ENCODE data around the gene ADGRL2. TPM values are rescaled to one million over a fixed set of nuclear protein-coding genes. Genes with fewer than 3 reads are reported as not detected.

ADGRL2 gene
- total and polyA plus RNA-seq, 3 donors from 2014 or later: 13.5 to 25.2 (median 13.8) TPM

- Histone ChIP-seq H3K4me1 (peaks cover 3% of the 10 kb centered on the region), H3K27ac (no peak overlapping the region), H3K4me3 (no peak overlapping the region), H3K36me3 (ENCODE audit: low read depth, missing control alignments) (no peaks in the 10 kb centered on the region), H3K9me3 (no peaks in the 10 kb centered on the region), H3K27me3 (no peaks in the 10 kb centered on the region)
- no peak for DNase-seq
- WGBS, 2 donors: 83 to 94% methylated on average over 1 of the region's 1 CpG
- TF ChIP-seq POLR2A (IDR thresholded peaks at IDR 0.05) (no peak), CTCF (IDR thresholded peaks at IDR 0.05) (no peak)
- intact Hi-C loops (cut with DNase I; ENCODE audit: low total_unique reads): no loop called here
These were observed 73.7 kb downstream of the ADGRL2 start for GRCh38 chr1:81874461-81874860.

GRCh38 chr1:81874940-81875339 is 74.2 kb downstream of the ADGRL2 start:
- H3K36me3 ChIP-seq (ENCODE audit: low read depth, missing control alignments): no peaks in the 10 kb centered on the region
- H3K27me3 ChIP-seq: no peaks in the 10 kb centered on the region
- intact Hi-C loops (cut with DNase I; ENCODE audit: low total_unique reads): no loop called here
- no peak for TF ChIP-seq POLR2A (IDR thresholded peaks at IDR 0.05)
- no peak for TF ChIP-seq CTCF (IDR thresholded peaks at IDR 0.05)
- H3K4me3 ChIP-seq: no peak overlapping the region
- no peaks in the 10 kb centered on the region for H3K9me3 ChIP-seq
- 68 to 70% methylated on average over 3 of the region's 3 CpGs for WGBS, 2 donors
- peaks cover 3% of the 10 kb centered on the region for H3K4me1 ChIP-seq
- no peak overlapping the region for H3K27ac ChIP-seq
- DNase-seq: no peak

GRCh38 chr1:81876901-81877733 is 76.4 kb downstream of the ADGRL2 start:
- Histone ChIP-seq H3K4me3 (no peak overlapping the region), H3K36me3 (ENCODE audit: low read depth, missing control alignments) (no peaks in the 10 kb centered on the region), H3K4me1 (peaks cover 3% of the 10 kb centered on the region), H3K9me3 (no peaks in the 10 kb centered on the region), H3K27ac (no peak overlapping the region), H3K27me3 (no peaks in the 10 kb centered on the region)
- WGBS, 2 donors: 63 to 67% methylated on average over 2 of the region's 2 CpGs
- no peak for TF ChIP-seq CTCF (IDR thresholded peaks at IDR 0.05)
- TF ChIP-seq POLR2A (IDR thresholded peaks at IDR 0.05): no peak
- intact Hi-C loops (cut with DNase I; ENCODE audit: low total_unique reads): no loop called here
- DNase-seq: no peak

- 57 to 67% methylated on average over 1 of the region's 1 CpG for WGBS, 2 donors
- Histone ChIP-seq H3K4me1 (peaks cover 3% of the 10 kb centered on the region), H3K9me3 (no peaks in the 10 kb centered on the region), H3K36me3 (ENCODE audit: low read depth, missing control alignments) (no peaks in the 10 kb centered on the region), H3K27me3 (no peaks in the 10 kb centered on the region), H3K4me3 (no peak overlapping the region), H3K27ac (no peak overlapping the region)
- TF ChIP-seq POLR2A (IDR thresholded peaks at IDR 0.05) (no peak), CTCF (IDR thresholded peaks at IDR 0.05) (no peak)
- no peak for DNase-seq
- intact Hi-C loops (cut with DNase I; ENCODE audit: low total_unique reads): no loop called here
These were observed 77.2 kb downstream of the ADGRL2 start for GRCh38 chr1:81877940-81878339.

- Histone ChIP-seq H3K36me3 (ENCODE audit: low read depth, missing control alignments) (no peaks in the 10 kb centered on the region), H3K4me1 (peaks cover 3% of the 10 kb centered on the region), H3K9me3 (no peaks in the 10 kb centered on the region), H3K27ac (no peak overlapping the region), H3K27me3 (no peaks in the 10 kb centered on the region), H3K4me3 (no peak overlapping the region)
- TF ChIP-seq CTCF (IDR thresholded peaks at IDR 0.05) (no peak), POLR2A (IDR thresholded peaks at IDR 0.05) (no peak)
- DNase-seq: no peak
- whole genome bisulfite sequencing, 2 donors: 74 to 78% methylated on average over 1 of the region's 1 CpG
- intact Hi-C loops (cut with DNase I; ENCODE audit: low total_unique reads): no loop called here
These were observed 77.8 kb downstream of the ADGRL2 start for GRCh38 chr1:81878538-81878937.

Measured in testis (tissue), 3 donors.